Activated CD8-positive, alpha-beta memory T cell treated with anti-CD3 and anti-CD28 coated beads, Interleukin-2, amount 50 U/mL, for 24 hours (primary cell): ENCODE measurements around the gene MIA.
"Not testable (repeated sequence)": the region's sequence is repeated elsewhere in the genome, so short reads cannot be mapped to it uniquely, and the experiment has no call there.

ENCODE experiments used
- DNase-seq: peaks from one replicate; pipeline ENCODE4 v3.0.0-alpha.2; 2020; ENCODE audit errors: extremely low read depth

Gene MIA

DNA sequence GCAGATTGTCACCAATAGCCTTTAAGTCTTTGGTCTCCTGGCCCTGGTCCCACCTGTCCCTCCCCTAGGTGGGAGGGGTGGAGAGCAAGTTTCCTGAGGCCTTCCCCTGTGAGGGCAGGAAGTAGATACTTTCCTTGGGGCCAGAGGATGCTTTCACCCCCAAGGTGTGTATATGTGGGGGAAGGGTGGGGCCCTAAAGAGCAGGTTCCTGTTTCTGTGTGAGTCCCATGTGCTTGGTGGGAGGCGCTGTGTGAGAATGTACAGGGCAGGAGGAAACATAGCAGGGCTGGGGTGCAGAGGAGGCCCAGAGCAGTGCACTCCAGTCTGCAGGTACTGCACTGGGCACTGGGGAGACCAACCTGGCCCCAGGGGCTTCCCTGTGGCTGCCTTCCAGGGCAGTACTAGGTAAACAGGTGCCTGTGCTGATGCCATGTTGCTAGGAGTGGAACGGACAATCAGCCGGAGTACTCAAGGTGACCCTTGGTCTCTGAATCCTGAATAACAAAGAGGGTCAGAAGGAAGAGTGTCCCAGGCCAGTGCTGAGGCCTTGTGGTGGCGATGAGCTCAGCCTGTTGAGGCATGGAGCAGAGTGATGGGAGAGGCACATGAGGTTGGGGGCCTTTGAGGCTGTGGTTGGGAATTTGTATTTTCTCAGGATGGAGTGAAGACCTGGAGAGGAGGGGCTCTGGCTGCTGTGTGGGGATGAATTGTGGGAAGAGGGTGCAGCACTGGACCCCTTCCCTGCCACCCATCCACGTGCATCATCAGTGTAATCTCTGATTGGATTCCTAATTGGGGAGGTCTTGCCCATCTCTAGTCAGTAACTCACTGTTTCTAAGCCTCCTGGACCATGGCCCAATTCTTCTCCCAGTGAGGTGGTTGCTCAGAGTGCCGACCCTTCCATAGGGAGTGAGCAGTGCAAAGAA, 28.8 kb downstream of the MIA start:
- no peak for DNase-seq

DNA sequence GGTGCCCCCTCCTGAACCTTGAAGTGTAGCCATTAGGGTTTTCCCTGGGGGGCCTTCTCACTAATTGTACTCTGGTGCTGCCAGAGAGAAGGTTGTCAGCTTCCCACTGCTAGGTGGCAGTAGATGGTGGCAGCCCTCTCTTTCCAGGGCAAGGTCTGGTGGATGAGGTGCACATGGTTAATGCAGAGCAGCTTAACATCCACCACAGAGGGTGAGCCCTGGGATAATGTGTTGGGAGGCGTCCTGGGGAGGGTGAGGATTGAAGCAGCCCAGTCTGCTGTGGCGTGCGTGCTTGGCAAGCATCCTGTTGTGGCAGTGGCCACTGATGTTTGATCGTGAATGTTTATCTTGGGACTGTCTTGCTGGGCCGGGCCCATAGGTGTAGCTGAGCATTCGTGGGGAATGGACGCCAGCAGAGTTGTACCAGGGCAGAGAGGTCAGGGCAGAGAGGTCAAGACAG, 29.5 kb downstream of the MIA start:
- DNase-seq, result no peak

DNA sequence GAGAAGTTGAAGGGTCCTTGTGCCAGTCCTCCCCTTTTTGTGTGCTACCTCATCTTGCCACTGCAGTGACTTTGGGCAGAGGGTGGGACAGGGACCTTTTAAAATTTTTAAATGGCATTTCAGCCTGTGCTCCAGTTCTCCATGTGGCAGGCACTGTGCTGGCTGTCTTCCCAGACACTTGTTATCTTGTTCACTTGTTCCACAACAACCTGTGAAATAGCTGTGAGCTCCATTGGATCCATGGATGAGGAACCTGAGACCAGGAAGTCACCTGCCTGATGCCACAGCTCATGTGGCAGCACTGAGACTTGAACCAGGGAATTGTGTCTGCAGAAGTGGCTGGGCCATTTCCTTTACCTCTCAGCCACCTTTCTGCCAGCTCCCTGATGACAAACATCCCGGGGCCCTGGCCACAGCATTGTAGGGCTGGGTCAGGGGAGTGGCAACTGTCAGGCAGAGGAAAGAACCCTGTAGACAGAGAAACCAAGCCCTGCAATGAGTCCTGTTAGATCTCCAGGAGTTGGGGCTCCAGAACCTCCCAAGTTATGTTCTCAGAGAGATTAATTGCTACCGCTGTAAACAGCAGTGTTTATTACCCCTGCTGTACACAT, 30.0 kb downstream of the MIA start:
- no peak for DNase-seq

DNA sequence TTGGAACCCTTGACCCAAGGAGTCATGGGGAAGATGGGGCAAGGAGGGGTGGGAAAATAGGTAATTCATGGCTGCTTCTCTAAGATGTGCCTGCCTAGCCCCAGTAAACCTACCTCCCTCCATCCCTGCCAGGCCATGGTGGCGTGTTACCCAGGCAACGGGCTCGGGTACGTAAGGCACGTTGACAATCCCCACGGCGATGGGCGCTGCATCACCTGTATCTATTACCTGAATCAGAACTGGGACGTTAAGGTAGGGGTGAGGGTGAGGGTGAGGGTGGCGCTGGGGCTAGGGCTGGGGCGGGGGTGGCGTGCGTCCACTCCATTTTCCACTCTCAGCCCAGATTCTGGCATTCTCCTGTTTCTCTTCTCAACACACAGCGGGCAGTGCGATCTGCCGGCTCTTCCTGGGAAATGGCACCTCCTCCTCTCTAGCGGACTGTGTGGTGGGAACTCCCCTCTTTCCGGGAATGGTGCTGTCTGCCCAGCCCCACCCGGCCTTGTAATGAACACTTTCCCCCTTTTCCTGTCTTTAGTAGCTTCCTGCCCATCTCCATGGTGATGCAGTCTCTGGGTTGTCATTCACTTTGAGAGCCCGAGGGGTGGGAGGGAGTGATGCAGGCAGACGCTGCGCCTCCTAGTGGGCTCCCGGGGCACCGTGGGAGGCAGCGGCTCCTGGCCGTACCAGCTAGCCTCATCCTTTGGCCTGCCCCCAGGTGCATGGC, 31.3 kb downstream of the MIA start:
- DNase-seq, result peak; percentile 50

DNA sequence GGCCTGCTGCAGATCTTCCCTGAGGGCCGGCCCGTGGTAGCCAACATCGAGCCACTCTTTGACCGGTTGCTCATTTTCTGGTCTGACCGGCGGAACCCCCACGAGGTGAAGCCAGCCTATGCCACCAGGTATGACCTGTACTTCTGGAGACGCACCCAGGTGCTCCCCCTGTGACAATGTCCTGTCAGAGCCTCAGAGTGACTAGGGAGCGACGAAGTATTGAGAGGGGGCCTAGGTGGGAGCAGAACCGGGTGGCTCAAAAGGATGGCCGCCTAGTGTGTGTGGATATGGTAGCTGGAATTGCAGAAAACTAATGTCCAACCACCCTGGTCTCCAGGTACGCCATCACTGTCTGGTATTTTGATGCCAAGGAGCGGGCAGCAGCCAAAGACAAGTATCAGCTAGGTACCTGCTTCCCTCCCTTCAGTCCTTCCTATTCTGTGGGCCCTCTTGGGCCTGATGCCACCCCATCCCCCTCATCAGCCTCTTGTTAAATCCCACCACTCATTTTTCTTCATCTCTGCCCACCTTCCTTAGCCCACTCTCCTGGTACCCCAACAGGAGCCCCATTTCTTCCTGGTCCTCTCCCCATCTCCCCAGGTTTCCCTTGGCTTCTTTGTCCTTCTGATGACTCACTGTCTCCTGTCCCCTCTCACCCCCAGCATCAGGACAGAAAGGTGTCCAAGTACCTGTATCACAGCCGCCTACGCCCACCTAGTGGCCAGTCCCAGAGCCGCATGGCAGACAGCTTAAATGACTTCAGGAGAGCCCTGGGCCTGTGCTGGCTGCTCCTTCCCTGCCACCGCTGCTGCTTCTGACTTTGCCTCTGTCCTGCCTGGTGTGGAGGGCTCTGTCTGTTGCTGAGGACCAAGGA, 32.1 kb downstream of the MIA start:
- no peak for DNase-seq

DNA sequence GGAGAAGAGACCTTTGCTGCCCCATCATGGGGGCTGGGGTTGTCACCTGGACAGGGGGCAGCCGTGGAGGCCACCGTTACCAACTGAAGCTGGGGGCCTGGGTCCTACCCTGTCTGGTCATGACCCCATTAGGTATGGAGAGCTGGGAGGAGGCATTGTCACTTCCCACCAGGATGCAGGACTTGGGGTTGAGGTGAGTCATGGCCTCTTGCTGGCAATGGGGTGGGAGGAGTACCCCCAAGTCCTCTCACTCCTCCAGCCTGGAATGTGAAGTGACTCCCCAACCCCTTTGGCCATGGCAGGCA, 32.7 kb downstream of the MIA start:
- DNase-seq, result no peak

DNA sequence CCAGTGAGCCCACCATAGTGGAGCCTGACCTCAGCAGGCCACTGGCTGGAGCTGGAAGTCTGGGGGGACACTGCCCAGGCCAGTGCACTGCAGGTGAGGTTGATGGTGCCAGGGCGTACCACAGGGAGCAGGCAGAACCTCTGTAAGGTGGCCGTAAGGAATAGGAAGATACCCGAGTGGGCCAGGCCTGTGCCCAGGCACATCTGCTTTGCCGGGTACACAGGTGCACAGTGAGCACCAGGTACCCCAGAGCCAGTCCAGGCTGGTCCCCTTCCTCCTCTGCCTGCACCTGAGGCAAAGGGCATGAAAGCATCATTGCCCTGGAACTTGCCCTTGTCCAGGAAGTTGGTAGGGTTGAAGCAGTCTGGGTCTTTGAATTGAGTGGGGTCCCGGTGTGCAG, 33.2 kb downstream of the MIA start:
- no peak for DNase-seq

DNA sequence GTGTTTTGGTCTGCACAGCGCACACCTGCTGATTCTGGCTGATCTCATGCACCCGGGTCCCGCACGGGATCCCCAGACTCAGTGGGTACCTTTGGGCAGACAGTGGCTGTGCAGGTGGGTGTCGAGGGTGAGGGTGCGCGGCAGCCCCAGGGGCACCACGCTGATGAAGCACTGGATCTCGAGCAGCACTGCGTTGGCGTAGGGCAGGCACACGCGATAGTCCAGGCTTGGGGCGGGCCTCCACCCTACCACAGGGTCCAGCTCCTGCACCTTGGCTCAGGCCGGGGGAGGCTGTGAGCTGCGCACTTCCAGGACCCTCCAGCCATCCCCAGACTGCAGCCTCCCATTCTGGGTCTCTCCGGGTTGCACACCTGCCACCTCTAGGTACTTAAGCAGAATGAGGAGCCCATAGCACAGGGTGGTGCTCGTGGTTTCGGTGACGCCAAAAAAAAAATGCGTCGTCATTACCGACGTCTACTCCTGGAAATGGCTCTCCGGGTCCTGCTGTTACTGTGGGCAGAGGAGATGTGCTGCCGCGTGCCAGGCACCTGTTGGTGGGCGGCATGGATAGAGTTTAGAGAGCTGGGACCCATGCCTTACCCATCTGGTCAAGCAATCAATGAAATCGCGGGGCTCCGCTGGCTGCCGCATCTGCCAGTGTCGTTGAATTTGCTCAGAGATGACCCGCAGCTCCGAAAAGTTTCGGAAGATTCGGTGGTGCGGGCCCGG, 34.2 kb downstream of the MIA start:
- DNase-seq, result no peak

DNA sequence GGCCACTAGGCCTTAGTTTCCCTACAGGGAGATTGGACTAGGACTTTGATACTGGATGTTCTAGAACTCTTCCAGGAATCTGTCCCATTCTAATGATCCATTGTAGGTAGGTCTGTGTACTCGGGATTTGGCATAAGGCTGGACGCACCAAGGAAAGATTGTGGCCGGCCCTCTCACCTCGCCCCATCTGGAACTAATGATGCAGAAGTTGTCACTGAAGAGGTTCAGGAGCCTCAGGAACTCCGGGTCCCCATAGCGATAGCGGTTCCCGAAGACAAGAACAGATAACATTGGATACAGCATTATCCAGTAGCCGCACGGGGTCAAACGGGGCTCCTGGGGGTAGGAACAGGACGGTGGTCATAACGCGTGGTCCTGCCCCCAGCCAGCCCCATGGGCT, 34.8 kb downstream of the MIA start:
- DNase-seq, result no peak

DNA sequence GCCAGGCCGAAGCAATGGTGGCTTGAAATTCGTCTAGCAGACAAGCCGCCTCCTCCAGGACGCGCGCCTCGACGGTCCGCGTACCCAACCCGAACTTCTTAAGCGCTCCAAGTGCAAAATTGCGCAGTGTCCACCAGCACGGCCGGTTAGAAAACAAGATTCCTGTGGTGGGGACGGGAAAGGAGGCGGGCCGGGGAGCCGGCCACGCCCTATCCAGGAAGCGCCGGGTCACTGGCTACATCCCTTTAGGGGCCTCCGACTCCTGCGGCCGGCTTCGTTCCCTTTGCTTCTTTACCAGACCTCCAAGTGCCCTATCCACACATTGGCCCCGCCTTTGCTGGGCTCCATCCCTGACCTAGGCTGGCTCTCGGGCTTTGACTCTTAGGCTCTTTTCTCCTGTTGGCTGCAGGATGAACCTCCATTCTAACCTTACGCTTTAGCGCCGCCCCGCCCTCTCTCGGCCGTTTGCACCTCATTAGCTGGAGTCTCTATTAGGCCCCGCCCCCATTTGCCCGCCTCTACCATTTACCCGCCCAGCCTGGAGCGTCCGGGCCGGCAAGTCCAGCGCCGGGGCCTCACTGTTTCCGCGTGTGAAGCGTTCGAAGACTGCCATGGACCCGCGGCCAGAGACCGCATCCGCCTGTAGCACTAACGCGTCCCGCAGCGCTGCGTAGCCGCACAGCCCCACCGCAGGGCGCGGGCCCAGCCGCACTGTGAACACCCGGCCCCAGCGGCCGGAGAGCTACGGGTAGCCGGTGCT, 35.5 kb downstream of the MIA start:
- DNase-seq, result not testable (repeated sequence)

DNA sequence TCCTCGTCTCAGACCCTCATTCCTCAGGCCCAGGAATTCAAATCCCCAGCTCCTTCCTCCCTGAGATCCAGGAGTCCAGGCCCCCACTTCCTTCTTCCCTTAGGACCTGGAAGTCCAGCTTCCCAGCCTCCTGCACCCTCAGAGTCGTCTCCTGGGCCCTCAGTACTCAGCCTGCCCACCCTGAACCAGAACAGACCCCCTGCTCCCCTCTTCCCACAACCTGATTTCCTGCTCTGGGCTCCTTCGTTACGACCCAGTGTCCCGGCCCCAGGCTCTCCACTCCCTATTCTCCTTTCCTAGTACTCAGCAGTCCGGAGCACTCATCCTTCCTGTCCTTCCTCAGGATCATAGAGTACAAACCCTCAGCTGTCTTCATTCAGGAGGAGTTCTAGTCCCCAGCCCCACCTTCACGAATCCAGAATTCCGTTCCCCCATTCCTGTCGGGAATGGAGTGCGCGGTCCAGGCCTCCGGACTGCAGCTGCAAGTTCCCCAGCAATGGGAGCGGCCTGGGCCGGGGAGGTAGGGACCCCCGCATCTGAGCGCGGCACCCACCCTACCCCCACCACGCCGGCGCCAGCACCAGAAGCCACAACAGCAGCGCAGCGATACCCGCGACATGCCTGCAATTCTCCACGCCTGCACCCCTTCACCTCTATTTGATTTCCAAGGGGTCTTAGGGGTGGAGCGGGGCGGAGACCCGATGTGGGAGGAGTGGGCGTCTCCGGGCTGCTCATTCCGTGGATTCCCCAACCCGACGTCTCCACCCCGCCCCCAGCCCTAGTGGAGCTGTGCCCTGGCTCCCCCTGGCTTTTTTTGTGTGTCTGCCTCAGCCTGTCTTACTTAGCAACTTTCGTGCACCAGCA, 36.4 kb downstream of the MIA start:
- DNase-seq, result no peak

DNA sequence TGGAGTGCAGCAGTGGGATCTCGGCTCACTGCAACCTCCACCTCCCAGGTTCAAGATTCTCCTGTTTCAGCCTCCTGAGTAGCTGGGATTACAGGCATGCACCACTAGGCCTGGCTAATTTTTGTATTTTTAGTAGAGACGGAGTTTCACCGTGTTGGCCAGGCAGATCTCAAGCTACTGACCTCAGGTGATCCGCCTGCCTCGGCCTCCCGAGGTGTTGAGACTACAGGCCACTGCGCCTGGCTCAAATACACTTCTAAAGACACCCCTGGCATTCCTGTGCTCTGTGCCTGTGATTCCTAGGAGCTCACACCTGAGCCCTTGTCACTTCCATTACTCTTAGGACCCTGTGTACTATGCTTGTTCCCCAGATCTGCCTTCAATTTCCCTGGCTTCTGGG, 37.2 kb downstream of the MIA start:
- not testable (repeated sequence) for DNase-seq

DNA sequence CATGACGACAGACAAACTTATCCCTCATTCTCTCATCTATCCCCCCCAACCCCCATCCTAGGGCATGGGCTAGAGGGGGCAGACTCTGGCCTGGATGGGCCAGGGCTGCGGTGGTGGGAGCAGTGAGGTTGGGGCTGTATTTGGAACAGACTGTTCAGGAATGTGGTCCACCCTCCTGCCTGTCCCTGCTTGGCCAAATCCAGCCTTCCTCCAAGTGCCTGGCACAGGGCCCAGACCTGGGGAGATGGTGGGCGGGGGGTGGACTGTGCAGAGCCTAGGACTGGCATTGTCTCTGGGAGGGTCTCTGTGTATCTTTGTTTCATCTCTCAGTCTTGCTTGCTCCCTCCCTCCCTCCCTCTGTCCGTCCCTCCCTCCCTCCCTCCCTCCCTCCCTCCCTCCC, 37.9 kb downstream of the MIA start:
- DNase-seq, result no peak

DNA sequence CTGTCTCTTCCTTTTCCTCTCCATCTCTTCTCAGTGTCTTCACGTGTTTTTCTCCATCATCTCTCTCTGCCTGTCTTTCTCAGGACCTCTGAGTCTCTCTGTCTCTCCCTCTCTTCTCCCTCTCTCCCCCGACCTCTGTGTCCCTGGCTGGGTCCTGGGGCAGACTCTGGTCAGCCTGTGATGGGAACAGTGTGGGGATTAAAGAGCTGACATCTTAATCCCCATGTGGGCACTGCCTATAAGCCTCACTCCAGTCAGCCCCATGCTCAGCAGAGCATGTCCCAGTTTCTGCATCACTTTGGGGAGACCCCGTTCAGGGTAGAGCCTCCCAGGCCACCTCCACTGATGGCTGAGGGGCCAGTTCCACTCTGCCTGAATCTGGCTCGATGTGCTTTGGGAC, 39.9 kb downstream of the MIA start:
- no peak for DNase-seq

DNA sequence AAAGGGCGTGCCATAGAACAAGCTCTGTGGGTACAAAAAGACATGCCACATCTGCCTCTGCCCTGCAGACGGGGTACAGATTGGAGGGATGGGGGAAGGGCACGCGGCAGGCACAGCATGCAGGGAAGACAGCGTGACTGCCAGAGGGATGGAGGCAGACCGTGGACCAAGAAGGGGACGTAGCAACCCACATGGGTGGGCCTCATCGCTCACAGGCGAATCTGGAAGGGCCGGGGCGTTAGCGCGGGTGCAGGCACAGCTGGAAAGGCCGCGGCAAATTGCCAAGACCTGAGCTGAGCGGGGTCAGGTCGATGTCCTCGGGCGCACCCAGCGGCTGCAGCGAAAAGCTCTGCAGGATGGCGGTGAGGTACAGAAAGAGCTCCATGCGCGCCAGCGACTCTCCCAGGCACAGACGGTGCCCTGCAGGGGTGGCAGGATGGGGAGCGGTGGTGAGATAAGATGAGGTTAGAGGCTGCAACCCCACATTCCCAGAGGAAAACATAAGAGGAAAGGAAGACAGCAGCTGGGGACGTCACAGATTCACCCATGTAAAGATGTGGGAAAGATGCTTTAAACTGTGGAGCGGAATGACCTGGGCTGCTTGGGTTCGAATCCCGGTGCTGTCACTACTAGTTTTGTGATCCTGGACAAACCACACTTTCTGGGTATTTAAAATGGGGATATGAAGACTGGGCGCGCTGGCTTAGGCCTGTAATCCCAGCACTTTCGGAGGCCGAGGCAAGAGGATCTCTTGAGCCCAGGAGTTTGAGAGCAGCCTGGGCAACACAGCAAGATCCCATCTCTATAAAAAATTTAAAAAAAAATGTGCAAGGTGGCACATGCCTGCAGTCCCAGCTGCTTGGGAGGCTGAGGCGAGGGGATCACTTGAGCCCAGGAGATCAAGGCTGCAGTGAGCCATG, 43.4 kb downstream of the MIA start:
- peak; percentile 42 for DNase-seq

DNA sequence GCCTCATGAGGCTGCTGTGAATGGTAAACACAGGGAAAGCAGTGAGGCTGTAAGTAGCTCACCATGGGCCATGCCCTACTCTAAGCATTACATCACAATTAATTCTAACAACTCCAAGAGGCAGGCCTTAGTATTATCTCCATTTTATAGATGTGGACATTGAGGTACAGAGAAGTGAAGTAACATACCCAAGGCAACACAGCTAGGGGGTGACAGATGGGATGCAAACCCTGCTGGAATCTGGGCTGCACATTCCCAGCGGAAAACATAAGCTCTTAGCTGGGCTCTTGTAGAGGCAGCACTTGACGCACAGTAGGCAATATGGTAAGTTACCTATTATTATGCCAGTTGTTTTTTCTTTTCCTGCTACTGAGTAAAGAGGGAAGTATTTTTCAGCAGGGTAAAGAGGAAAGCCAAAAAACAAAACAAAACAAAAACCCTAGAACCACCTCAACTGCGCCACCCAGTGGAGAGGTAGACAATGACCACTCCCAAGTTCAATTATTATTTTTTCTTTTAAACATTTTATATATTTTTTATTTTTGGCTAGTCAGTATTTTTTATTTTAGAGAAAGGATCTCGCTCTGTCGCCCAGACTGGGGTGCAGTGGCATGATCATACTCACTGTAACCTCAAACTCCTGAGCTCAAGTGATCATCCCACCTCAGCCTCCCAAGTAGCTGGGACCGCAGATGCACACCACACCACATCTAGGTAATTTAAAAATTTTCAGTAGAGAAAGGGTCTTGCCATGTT, 44.3 kb downstream of the MIA start:
- DNase-seq, result not testable (repeated sequence)

DNA sequence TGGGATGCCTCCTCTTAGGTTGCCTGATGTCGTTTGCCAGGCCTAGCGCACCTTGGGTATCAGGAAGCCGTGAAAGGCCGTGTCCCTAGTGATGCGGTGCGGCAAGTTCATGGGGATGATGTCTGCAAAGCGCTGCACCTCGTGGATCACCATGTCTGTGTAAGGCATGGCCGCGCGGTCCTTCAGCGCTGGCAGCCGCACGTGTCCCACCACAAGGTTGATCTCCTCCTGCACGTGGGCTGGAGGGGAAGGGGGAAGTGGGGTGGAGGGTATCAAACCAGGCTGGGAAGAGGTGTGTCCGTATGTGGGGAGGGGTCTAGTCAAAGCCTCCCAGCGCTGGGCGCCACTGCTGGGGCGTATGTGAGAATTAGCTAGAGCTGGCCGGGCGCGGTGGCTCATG, 46.8 kb downstream of the MIA start:
- no peak for DNase-seq
